ENCODE measurements around the gene VTI1A. TPM values are rescaled to one million over a fixed set of nuclear protein-coding genes. Genes with fewer than 3 reads are reported as not detected.

The VTI1A gene
- total and polyA plus RNA-seq, 9 of the 15 experiments (the other 6 are each of a cell fraction or from before 2014, with no cell fraction given), result 9.3 to 21.4 (median 16.0) TPM

DNA sequence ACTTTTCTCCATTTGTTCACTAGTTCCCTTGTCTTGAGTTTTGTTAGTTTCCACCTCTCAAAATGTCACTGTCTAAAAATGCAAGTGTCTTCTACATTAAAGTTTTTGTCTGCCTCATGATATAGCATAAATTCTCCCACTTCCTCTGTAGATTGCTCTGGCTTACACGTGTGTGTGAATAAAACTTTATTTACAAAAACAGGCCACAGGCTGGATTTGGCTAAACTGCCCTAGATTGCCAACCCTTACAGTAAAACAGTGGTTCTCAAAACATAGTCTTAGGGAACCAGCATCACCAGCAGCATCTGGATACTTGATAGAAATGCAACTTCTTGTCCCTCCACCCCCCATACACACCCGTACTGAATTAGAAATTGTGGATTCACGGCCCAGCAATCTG lies 207.8 kb downstream of the VTI1A start (continued):
- TF ChIP-seq ZBTB40 (IDR thresholded peaks at IDR 0.05) (peak; percentile 84), ZBTB40 (CRISPR knock-in tag; IDR thresholded peaks at IDR 0.05) (peak; percentile 53; the same call in 1 of the 2 replicates), ZNF121 (CRISPR knock-in tag; conservative IDR thresholded peaks at IDR 0.05) (no peak)

Measured in K562 (cell line).